ENCODE measurements around the gene SLC17A7. TPM values are rescaled to one million over a fixed set of nuclear protein-coding genes. Genes with fewer than 3 reads are reported as not detected.
"Not testable (repeated sequence)": the region's sequence is repeated elsewhere in the genome, so short reads cannot be mapped to it uniquely, and the experiment has no call there.

SLC17A7 gene
- total RNA-seq, 1 donor from 2014 or later: not detected

DNA sequence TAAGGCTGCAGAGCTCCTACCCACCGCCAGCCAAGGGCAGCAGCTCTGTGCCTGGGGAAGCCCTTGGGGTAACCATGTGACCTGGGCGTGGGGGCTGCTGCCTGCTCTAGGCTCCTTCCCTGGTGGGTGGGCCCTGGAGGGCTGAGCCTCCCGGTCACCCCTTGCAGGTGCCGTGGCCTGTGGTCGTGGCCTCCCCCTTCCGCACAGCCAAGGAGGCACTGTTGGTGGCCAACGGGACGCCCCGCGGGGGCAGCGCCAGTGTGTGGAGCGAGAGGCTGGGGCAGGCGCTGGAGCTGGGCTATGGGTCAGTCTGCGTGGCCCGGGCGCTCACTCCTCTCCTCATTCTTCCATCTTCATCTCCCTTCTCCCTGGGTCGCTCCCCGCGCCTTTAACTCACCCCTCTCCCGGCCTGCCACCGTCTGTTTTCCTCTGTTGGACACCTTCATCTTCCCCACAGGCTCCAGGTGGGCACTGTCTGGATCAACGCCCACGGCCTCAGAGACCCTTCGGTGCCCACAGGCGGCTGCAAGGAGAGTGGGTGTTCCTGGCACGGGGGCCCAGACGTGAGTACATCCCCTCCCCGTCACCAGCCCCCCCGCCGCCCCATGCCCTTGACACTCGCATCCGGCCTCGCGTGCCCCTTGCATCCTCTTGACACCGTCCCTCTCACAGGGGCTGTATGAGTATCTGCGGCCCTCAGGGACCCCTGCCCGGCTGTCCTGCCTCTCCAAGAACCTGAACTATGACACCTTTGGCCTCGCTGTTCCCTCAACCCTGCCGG, 22.8 kb upstream of the SLC17A7 start:
- no peak overlapping the region for H3K4me3 ChIP-seq (ENCODE audit: low read depth, low read length)

GRCh38 chr19:49462492-49462891, 21.2 kb upstream of the SLC17A7 start:
- Histone ChIP-seq H3K36me3 (ENCODE audit: control insufficient read depth, insufficient read depth, low read length) (no peaks in the 10 kb centered on the region), H3K27me3 (ENCODE audit: control insufficient read depth, insufficient read depth, low read length) (no peaks in the 10 kb centered on the region), H3K4me3 (ENCODE audit: low read depth, low read length) (no peak overlapping the region)
- DNase-seq (ENCODE audit: low read depth): no peak
- no peak for TF ChIP-seq CTCF (IDR thresholded peaks at IDR 0.05; ENCODE audit: insufficient read depth, low read length, poor library complexity, severe bottlenecking)

More for the DNA sequence above, 22.8 kb upstream of the SLC17A7 start:
- Histone ChIP-seq H3K36me3 (ENCODE audit: control insufficient read depth, insufficient read depth, low read length) (no peaks in the 10 kb centered on the region), H3K27me3 (ENCODE audit: control insufficient read depth, insufficient read depth, low read length) (no peaks in the 10 kb centered on the region)
- DNase-seq (ENCODE audit: low read depth): no peak
- TF ChIP-seq CTCF (IDR thresholded peaks at IDR 0.05; ENCODE audit: insufficient read depth, low read length, poor library complexity, severe bottlenecking): no peak

DNA sequence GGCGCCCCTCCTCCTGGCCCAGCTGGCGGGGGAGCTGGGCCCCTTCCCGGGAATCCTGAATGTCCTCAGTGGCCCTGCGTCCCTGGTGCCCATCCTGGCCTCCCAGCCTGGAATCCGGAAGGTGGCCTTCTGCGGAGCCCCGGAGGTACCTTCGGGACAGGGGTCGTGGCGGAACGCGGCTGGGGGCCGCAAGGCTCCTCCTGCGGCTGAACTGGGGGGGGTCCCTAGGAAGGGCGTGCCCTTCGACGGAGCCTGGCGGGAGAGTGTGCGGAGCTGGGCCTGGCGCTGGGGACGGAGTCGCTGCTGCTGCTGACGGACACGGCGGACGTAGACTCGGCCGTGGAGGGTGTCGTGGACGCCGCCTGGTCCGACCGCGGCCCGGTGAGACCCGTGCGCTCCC, 20.3 kb upstream of the SLC17A7 start:
- DNase-seq (ENCODE audit: low read depth): no peak
- Histone ChIP-seq H3K27me3 (ENCODE audit: control insufficient read depth, insufficient read depth, low read length) (no peaks in the 10 kb centered on the region), H3K4me3 (ENCODE audit: low read depth, low read length) (no peak overlapping the region), H3K36me3 (ENCODE audit: control insufficient read depth, insufficient read depth, low read length) (no peaks in the 10 kb centered on the region)
- no peak for TF ChIP-seq CTCF (IDR thresholded peaks at IDR 0.05; ENCODE audit: insufficient read depth, low read length, poor library complexity, severe bottlenecking)

DNA sequence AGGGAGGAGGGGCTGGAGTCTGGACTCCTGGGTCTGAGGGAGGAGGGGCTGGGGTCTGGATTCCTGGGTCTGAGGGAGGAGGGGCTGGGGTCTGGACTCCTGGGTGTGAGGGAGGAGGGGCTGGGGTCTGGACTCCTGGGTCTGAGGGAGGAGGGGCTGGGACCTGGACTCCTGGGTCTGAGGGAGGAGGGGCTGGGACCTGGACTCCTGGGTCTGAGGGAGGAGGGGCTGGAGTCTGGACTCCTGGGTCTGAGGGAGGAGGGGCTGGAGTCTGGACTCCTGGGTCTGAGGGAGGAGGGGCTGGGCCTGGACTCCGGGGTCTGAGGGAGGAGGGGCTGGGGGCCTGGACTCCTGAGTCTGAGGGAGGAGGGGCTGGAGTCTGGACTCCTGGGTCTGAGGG, 19.8 kb upstream of the SLC17A7 start:
- H3K36me3 ChIP-seq (ENCODE audit: control insufficient read depth, insufficient read depth, low read length); DNase-seq (ENCODE audit: low read depth); H3K27me3 ChIP-seq (ENCODE audit: control insufficient read depth, insufficient read depth, low read length); H3K4me3 ChIP-seq (ENCODE audit: low read depth, low read length): not testable (repeated sequence)

- DNase-seq (ENCODE audit: low read depth): no peak
- Histone ChIP-seq H3K36me3 (ENCODE audit: control insufficient read depth, insufficient read depth, low read length) (no peaks in the 10 kb centered on the region), H3K27me3 (ENCODE audit: control insufficient read depth, insufficient read depth, low read length) (no peaks in the 10 kb centered on the region), H3K4me3 (ENCODE audit: low read depth, low read length) (no peak overlapping the region)
- TF ChIP-seq CTCF (IDR thresholded peaks at IDR 0.05; ENCODE audit: insufficient read depth, low read length, poor library complexity, severe bottlenecking): no peak
Observed at GRCh38 chr19:49459388-49459787, 18.1 kb upstream of the SLC17A7 start.

DNA sequence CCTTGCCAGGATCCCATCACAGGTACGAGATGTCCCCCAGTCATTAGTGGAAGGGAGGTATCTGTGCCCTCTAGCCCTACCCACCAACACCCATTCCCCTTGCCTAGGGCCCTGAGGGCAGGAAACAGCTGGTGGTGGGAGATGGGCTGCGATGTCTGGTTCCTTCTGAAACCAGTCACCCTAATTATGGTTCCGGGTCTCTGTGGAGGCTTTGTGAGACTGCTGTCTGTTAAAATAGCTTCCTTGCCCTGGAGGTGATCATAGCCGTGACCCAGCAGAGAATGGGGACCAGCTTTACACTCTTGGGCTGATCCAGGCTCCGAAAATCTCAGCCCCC, 17.2 kb upstream of the SLC17A7 start:
- H3K36me3 ChIP-seq (ENCODE audit: control insufficient read depth, insufficient read depth, low read length): no peaks in the 10 kb centered on the region
- H3K27me3 ChIP-seq (ENCODE audit: control insufficient read depth, insufficient read depth, low read length): no peaks in the 10 kb centered on the region
- no peak for TF ChIP-seq CTCF (IDR thresholded peaks at IDR 0.05; ENCODE audit: insufficient read depth, low read length, poor library complexity, severe bottlenecking)
- no peak overlapping the region for H3K4me3 ChIP-seq (ENCODE audit: low read depth, low read length)
- no peak for DNase-seq (ENCODE audit: low read depth)

Measured in kidney epithelial cell (primary cell).